KMS-11 (cell line): ENCODE data around the gene TRIO.

Experiments used
- H2AFZ ChIP-seq: fragments of 200-600 bp; sonication (generic); 2 replicates; pipeline ENCODE4 v1.6.1; 2016; ENCODE audit warnings: antibody characterized with exemption, mixed run types, low read depth
- H3K27ac ChIP-seq: fragments of 200-600 bp; sonication (generic); 2 replicates; pipeline ENCODE4 v1.6.1; 2016; ENCODE audit warnings: mild to moderate bottlenecking, mixed run types
- H3K27me3 ChIP-seq: fragments of 200-600 bp; sonication (generic); 2 replicates; pipeline ENCODE4 v1.6.1; 2017; ENCODE audit warnings: mild to moderate bottlenecking, low read depth, mixed run types, moderate library complexity; ENCODE audit not compliant: insufficient read depth
- H3K36me3 ChIP-seq: fragments of 200-600 bp; sonication (generic); 2 replicates; pipeline ENCODE4 v1.6.1; 2017; ENCODE audit warnings: mild to moderate bottlenecking, mixed run types; ENCODE audit not compliant: insufficient read depth
- H3K4me1 ChIP-seq: fragments of 200-600 bp; sonication (generic); 2 replicates; pipeline ENCODE4 v1.6.1; 2016; ENCODE audit warnings: mild to moderate bottlenecking, low read depth, mixed run types; ENCODE audit not compliant: poor library complexity, severe bottlenecking
- H3K4me2 ChIP-seq: fragments of 200-600 bp; sonication (generic); 2 replicates; pipeline ENCODE4 v1.7.0; 2016; ENCODE audit warnings: mild to moderate bottlenecking, mixed run types
- H3K4me3 ChIP-seq: fragments of 200-600 bp; sonication (generic); IDR thresholded peaks from 2 replicates; pipeline ENCODE4 v1.6.1; 2017; ENCODE audit warnings: low read depth, low read length, mixed read lengths; ENCODE audit not compliant: insufficient read depth
- H3K79me2 ChIP-seq: fragments of 200-600 bp; sonication (generic); 2 replicates; pipeline ENCODE4 v1.6.1; 2016; ENCODE audit warnings: low read depth, mixed run types; ENCODE audit not compliant: insufficient read depth
- H3K9ac ChIP-seq: fragments of 200-600 bp; sonication (generic); 2 replicates; pipeline ENCODE4 v1.6.1; 2016; ENCODE audit warnings: mild to moderate bottlenecking, mixed run types
- H4K20me1 ChIP-seq: fragments of 200-600 bp; sonication (generic); 2 replicates; pipeline ENCODE4 v1.6.1; 2016; ENCODE audit warnings: mild to moderate bottlenecking, mixed run types; ENCODE audit not compliant: insufficient read depth
- CTCF ChIP-seq: fragments of 200-600 bp; sonication (generic); conservative IDR thresholded peaks from 2 replicates; pipeline ENCODE4 v1.6.1; 2017; ENCODE audit warnings: low read depth, mild to moderate bottlenecking, antibody characterized with exemption, low read length, moderate library complexity, mixed read lengths

TRIO gene

GRCh38 chr5:14373685-14374084 is 230.5 kb downstream of the TRIO start:
- TF ChIP-seq CTCF = no peak
- Histone ChIP-seq H3K79me2 (no peaks in the 10 kb centered on the region), H4K20me1 (no peaks in the 10 kb centered on the region), H3K4me2 (no peak overlapping the region), H3K4me1 (no peaks in the 10 kb centered on the region), H3K4me3 (no peak overlapping the region), H2AFZ (no peak overlapping the region), H3K27me3 (no peaks in the 10 kb centered on the region), H3K9ac (no peak overlapping the region), H3K27ac (no peak overlapping the region), H3K36me3 (peaks cover 1% of the 10 kb centered on the region; the same call in 1 of the 2 replicates)

GRCh38 chr5:14374100-14374499 is 231.0 kb downstream of the TRIO start:
- H3K27me3 ChIP-seq = no peaks in the 10 kb centered on the region
- peaks cover 6% of the 10 kb centered on the region; the same call in 1 of the 2 replicates for H3K36me3 ChIP-seq
- H3K4me3 ChIP-seq = no peak overlapping the region
- no peak overlapping the region for H2AFZ ChIP-seq
- no peaks in the 10 kb centered on the region for H3K4me1 ChIP-seq
- no peak overlapping the region for H3K4me2 ChIP-seq
- no peak overlapping the region for H3K9ac ChIP-seq
- no peaks in the 10 kb centered on the region for H3K79me2 ChIP-seq
- TF ChIP-seq CTCF = no peak
- no peak overlapping the region for H3K27ac ChIP-seq
- no peaks in the 10 kb centered on the region for H4K20me1 ChIP-seq

GRCh38 chr5:14376789-14377188 is 233.6 kb downstream of the TRIO start:
- Histone ChIP-seq H3K79me2 (no peaks in the 10 kb centered on the region), H3K27ac (no peak overlapping the region), H3K36me3 (peaks cover 10% of the 10 kb centered on the region; the same call in 1 of the 2 replicates), H3K4me3 (no peak overlapping the region), H3K4me1 (no peaks in the 10 kb centered on the region), H3K4me2 (no peak overlapping the region), H4K20me1 (no peaks in the 10 kb centered on the region), H3K9ac (no peak overlapping the region), H3K27me3 (no peaks in the 10 kb centered on the region), H2AFZ (no peak overlapping the region)
- TF ChIP-seq CTCF = no peak

- Histone ChIP-seq H3K4me2 (no peak overlapping the region), H3K27ac (no peak overlapping the region)
Measured at GRCh38 chr5:14379739-14380497, 236.8 kb downstream of the TRIO start.

More at GRCh38 chr5:14379739-14380497, 236.8 kb downstream of the TRIO start:
- peaks cover 10% of the 10 kb centered on the region; the same call in 1 of the 2 replicates for H3K36me3 ChIP-seq
- TF ChIP-seq CTCF = no peak
- H3K9ac ChIP-seq = no peak overlapping the region
- H3K4me1 ChIP-seq = no peaks in the 10 kb centered on the region
- no peak overlapping the region for H2AFZ ChIP-seq
- no peaks in the 10 kb centered on the region for H3K27me3 ChIP-seq
- no peak overlapping the region for H3K4me3 ChIP-seq
- no peaks in the 10 kb centered on the region for H4K20me1 ChIP-seq
- H3K79me2 ChIP-seq = no peaks in the 10 kb centered on the region
